ENCODE results near the gene PAK5. TPM values are rescaled to one million over a fixed set of nuclear protein-coding genes. Genes with fewer than 3 reads are reported as not detected.

PAK5 gene
- total RNA-seq, 1 donor from 2014 or later = 1.6 TPM

- H3K27me3 Mint-ChIP-seq (ENCODE audit: insufficient read depth, low read depth) = no peaks in the 10 kb centered on the region
These were observed 152.9 kb downstream of the PAK5 start for GRCh38 chr20:9686001-9686400.

GRCh38 chr20:9685011-9685410, 153.9 kb downstream of the PAK5 start:
- no peak for DNase-seq (ENCODE audit: low spot score)
- TF ChIP-seq CTCF (IDR thresholded peaks at IDR 0.05) (no peak), EZH2 (IDR thresholded peaks at IDR 0.05) (no peak), EZH2phosphoT487 (IDR thresholded peaks at IDR 0.05) (no peak)
- H3K4me3 Mint-ChIP-seq = no peak overlapping the region
- Histone ChIP-seq H3K36me3 (no peaks in the 10 kb centered on the region), H3K79me2 (ENCODE audit: low read depth) (no peaks in the 10 kb centered on the region), H4K20me1 (ENCODE audit: low read depth) (peaks cover 5% of the 10 kb centered on the region), H3K4me1 (peaks cover 24% of the 10 kb centered on the region), H3F3A (ENCODE audit: low read depth) (peaks cover 6% of the 10 kb centered on the region), H3K4me2 (no peak overlapping the region), H3K9me3 (ENCODE audit: low read depth) (no peaks in the 10 kb centered on the region), H2AFZ (replicated peaks) (no peak overlapping the region), H3K9ac (no peak overlapping the region), H3K27me3 (no peaks in the 10 kb centered on the region), H3K4me3 (no peak overlapping the region), H3K27ac (no peak overlapping the region)
- H3K9me3 Mint-ChIP-seq = no peaks in the 10 kb centered on the region
- no peaks in the 10 kb centered on the region for H3K36me3 Mint-ChIP-seq
- no peaks in the 10 kb centered on the region for H3K27me3 Mint-ChIP-seq (ENCODE audit: insufficient read depth, low read depth)
- no peak overlapping the region for H3K27ac Mint-ChIP-seq
- no peaks in the 10 kb centered on the region for H3K4me1 Mint-ChIP-seq

More at GRCh38 chr20:9686001-9686400, 152.9 kb downstream of the PAK5 start:
- no peak overlapping the region for H3K9ac ChIP-seq
- H3K4me1 ChIP-seq = peaks cover 24% of the 10 kb centered on the region
- TF ChIP-seq EZH2phosphoT487 (IDR thresholded peaks at IDR 0.05) = no peak
- TF ChIP-seq EZH2 (IDR thresholded peaks at IDR 0.05) = no peak
- TF ChIP-seq CTCF (IDR thresholded peaks at IDR 0.05) = no peak
- no peaks in the 10 kb centered on the region for H3K27me3 ChIP-seq
- no peaks in the 10 kb centered on the region for H3K36me3 ChIP-seq
- no peak overlapping the region for H3K4me3 ChIP-seq
- no peaks in the 10 kb centered on the region for H3K4me1 Mint-ChIP-seq
- no peaks in the 10 kb centered on the region for H3K36me3 Mint-ChIP-seq
- H3K27ac ChIP-seq = no peak overlapping the region
- H2AFZ ChIP-seq (replicated peaks) = no peak overlapping the region
- H3K9me3 ChIP-seq (ENCODE audit: low read depth) = no peaks in the 10 kb centered on the region
- no peaks in the 10 kb centered on the region for H3K79me2 ChIP-seq (ENCODE audit: low read depth)
- no peak overlapping the region for H3K27ac Mint-ChIP-seq
- H3K9me3 Mint-ChIP-seq = no peaks in the 10 kb centered on the region
- H3F3A ChIP-seq (ENCODE audit: low read depth) = peaks cover 6% of the 10 kb centered on the region
- no peak overlapping the region for H3K4me3 Mint-ChIP-seq
- peaks cover 5% of the 10 kb centered on the region for H4K20me1 ChIP-seq (ENCODE audit: low read depth)
- no peak overlapping the region for H3K4me2 ChIP-seq
- no peak for DNase-seq (ENCODE audit: low spot score)

GRCh38 chr20:9677100-9677623, 161.7 kb downstream of the PAK5 start:
- Mint-ChIP-seq H3K27ac (no peak overlapping the region), H3K4me3 (no peak overlapping the region), H3K9me3 (peaks cover 3% of the 10 kb centered on the region), H3K4me1 (no peaks in the 10 kb centered on the region), H3K27me3 (ENCODE audit: insufficient read depth, low read depth) (no peaks in the 10 kb centered on the region), H3K36me3 (no peaks in the 10 kb centered on the region)
- H3K79me2 ChIP-seq (ENCODE audit: low read depth) = no peaks in the 10 kb centered on the region
- no peak overlapping the region for H2AFZ ChIP-seq (replicated peaks)
- H3K27ac ChIP-seq = no peak overlapping the region
- H3F3A ChIP-seq (ENCODE audit: low read depth) = no peaks in the 10 kb centered on the region
- TF ChIP-seq CTCF (IDR thresholded peaks at IDR 0.05) = no peak
- H3K27me3 ChIP-seq = no peaks in the 10 kb centered on the region
- H3K36me3 ChIP-seq = no peaks in the 10 kb centered on the region
- H3K4me2 ChIP-seq = no peak overlapping the region
- no peaks in the 10 kb centered on the region for H3K9me3 ChIP-seq (ENCODE audit: low read depth)
- no peak overlapping the region for H3K9ac ChIP-seq
- H3K4me1 ChIP-seq = no peaks in the 10 kb centered on the region
- DNase-seq (ENCODE audit: low spot score) = no peak
- no peak overlapping the region for H3K4me3 ChIP-seq
- H4K20me1 ChIP-seq (ENCODE audit: low read depth) = no peaks in the 10 kb centered on the region
